Amniotic epithelial cell (primary cell): Measurements from ENCODE around the gene PTN.
"Not testable (repeated sequence)": the region's sequence is repeated elsewhere in the genome, so short reads cannot be mapped to it uniquely, and the experiment has no call there.

Experiments
- DNase-seq: peaks from one replicate; pipeline ENCODE4 v3.0.0-alpha.2; 2010; ENCODE audit warnings: low read depth

PTN gene

DNA sequence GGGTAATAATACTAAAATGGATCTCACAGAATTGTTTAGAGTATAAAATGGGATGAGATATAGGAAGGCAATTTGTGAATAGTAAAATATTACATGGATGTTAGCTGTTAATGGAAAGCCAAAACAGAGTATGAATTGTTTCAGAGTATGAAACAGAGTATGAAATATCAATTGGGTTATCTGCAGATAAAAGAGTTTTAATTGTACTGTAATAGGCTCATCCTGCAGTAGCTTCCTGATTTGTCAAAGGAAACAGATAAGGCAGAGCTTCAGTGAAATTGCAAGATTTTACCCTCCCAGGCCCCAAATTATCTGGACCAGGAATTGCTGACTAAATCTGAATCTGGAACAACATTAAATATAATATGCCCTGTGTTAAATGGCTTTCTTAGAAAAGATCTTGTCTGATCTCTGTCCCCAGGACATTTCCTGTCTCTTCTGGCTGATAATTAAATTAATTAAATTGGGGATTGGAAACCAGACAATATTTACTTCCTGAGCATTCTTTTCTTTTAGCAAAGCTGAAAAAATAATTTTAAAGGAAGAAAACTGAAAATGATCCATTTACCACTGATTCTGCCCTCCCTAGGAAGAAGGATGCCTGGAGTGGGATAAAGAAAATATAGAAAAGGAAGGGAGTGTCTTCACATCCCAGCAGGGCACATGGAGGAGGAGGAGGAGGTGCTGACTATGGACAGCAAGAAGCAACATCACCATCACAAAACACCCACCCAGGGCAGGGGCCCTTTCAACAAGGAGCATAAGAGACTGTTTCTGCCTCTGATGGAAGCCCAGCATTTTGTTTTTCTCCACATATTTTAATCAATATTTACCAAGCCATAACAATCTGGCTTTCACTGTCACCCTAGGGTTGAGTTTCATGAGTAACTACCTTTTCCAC, 18.5 kb downstream of the PTN start:
- no peak for DNase-seq

DNA sequence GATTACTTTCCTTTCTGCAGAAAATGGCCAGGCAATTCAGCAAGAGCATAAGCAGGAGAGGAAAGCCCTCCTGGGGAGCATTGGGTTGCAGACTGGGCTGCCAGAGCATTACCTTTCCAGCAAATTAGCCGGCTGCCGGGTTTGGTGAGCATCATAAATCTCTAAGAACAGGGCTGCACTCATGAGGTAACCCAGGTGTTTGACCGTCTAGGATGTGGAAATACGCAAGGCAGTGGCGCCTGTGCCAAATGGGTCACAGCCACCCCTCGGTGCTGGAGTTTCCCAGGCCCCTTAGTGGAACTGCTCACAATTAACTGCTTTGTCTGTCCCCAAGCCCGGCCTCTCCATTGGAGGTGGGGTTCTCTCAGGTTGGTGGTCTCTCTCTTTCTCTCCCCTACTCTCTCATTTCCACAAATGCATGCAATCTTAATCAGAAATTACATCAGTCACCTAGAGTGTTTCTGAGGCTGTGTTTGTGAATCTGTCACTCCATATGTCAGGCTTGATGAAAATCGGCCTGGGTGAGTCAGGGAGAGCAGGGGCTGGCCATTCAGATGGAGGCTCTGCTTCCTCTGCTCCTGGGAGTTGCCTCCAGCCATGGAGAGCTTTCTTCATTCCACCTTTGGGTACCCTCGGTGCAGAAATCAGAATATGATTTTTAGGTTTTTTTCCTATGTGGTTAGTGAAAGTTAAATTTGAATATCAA, 26.7 kb downstream of the PTN start:
- DNase-seq: no peak

DNA sequence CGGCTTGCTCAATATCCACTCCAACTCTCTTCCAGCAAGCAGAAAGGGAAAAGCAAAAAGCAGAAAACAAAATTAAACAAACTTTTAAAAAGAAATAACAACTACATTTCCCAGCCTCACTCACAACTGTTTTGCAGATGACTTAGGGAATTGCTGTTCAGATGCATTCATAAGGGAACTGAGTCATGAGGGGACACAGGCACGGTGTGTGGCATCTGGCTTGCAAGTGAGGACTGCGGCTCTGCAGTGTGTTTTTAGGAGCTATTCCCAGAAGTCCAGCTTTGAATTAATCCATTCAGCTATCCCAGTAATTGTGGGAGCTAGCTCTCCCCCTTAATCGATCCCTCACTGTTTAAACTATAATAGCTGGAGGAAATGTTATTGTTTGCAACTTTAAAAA, 30.3 kb downstream of the PTN start:
- DNase-seq: no peak

DNA sequence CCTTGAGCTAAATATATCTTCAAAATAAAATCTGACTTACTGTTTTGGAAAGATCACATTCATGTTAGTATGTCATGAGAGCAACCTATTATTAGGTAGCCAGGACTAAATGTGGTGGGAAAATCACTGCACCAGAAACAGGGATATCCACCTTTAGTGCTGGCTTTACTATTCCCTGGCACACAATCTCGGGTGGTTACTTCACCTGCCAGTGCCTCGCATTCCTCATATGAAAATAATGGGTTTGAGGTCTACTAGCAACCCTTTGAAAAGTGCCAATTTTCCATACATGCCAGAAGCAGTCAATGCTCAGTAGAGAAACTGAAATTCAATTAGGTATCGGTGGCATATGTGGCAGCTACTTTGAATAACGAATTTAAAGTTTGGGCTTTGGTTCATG, 36.8 kb downstream of the PTN start:
- DNase-seq: no peak

DNA sequence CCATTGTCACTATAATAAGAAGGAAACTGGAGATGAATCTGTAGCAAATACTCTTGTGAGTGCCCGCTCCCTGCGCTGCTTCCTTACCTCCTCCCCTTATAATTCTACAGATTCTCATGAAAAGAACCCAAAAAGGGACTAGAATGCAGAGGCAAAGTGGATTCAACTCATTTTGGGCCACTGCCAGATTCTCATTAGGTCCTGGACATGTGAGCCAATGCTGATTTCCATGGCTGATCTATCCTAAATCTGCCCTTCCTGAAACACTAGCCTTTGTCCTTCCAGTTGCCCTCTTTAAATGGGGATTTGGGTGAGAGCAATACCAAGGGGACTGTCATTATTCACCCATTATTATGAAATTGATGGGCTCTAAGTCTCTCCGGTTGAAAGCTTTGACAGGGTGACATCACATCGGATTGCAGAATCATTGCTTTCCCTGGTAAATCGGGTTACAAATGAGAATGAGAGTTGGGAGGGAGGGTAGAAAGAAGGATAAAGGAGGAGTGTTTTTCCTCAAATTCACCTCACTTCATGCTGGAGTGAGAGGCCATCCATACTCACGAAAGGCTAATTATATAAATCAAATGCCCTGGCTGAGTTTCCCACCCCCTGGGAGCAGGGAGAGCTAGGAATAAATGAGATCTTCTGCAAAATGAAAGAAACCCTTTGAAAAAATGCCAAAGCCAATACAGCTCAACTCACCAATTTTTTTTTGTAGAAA, 37.5 kb downstream of the PTN start:
- no peak for DNase-seq

DNA sequence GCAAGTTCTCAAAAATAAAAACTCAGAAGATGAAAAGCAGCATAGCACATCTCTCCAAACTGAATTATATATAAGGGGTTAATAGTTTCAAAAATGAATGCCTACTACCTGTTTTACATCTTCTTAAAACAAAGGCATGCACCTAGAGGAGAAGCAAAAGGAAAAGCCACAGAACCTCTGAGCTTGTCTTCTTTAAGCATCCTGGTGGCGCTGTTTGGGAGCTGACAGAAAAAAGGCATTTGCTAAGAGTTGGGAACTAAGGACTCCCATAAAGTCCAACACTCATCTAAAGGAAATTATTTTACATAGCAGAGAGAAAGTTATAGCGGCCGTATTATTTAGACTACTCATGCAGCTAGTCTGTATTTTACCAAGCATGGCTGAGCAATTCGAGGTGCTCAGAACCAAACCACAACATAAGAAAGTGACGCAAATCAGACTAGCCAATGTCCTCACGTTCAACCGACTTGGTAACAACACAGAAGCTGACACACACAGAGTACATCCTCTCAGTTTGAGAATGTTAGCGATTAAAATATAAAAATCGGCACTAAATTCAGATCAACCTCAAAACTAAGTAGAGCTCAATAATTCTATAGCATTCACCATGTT, 38.8 kb downstream of the PTN start:
- DNase-seq: peak; percentile 12

DNA sequence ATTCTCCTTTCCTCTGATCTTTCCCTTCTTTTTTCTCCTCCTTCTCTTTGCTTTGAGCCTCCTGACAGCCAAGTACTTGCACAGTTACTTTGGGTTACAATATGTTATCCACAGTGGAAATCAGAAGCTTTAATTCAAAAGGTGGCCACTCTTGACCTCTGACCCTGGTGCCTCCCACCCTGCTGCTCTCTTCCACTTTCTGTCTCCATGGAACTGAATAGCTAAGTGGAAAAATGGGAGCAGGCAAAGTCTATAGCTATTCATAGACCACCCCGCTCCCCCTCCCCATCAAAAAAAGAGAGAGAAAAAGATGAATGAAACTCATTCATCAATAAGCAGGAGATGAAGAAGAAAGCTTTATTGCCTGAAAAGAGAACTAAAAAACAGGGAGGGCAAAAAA, 39.4 kb downstream of the PTN start:
- DNase-seq: no peak

DNA sequence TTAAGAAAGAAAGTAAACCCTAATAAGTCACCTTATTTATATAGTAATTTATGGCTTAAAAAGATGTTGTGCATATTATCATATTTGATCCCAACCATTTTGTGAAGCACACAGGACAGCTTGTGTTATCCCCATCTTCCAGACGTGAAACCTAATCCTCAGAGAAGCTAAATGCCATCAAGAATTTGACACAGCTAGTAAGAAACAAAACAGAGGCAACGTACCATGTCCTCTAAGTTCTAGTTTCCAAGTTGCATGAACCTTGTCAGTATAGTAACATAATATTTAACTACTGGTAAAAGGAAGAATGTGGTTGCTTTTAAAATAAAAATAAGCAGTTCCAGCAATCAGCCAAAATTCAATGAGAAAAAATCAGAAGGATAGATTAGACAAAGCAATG, 41.5 kb downstream of the PTN start:
- DNase-seq: no peak

DNA sequence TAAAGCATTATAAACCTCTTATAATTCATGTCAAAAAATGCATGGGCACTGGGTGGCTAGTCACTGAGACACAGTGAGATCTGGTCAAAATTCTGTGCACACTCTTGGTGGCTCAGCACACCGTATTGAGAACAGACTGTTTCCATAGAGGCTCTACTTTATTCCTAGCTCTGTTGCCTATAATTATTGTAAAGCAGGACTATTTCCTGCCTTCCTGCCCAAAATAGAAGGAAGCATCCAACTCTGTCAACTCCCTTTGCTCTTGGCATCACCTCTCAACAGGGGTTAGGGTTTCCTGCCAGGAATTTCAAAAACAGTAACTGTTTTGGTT, 45.1 kb downstream of the PTN start:
- DNase-seq: no peak

DNA sequence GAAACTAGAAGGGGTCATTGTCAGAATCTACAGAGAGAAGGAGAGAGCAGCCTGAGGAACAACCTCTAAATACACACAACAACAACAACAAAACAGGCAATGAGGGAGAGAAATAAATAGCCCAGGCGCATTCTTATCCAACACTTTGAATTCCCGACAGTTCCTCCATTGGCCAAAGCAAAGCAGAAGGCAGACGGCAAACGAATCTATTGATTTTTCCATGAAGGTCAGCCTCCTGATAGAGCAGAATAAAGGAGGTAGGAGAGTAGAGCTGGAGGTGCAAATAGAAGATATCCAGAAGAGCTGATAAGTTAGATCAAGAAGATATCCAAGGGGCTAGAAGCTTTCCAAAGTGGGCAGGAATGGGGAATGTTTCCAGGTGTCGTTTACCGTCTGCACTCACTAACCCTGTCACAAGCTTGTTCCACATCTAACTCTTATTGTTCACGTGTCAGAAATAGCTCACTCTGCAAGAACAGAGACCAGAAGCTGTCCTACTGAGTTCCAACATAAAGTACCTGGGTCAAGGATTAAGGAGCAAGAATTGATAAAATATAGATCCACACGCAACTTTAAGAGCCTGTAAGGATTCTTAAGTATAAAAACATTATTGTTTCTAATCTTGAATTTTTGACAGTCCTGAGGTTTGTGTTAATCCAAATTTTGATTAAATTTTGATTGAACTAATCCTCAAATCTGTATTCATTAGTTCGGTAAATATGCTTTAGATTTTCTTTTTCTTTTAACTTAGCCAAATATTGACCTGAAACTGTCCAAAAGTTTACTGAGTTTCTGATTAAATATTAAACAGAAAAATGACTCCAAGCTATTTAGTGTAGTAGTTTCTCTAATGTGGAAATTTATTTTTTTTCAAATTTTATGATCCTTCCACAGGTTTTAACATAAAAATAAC, 45.7 kb downstream of the PTN start:
- DNase-seq: no peak

DNA sequence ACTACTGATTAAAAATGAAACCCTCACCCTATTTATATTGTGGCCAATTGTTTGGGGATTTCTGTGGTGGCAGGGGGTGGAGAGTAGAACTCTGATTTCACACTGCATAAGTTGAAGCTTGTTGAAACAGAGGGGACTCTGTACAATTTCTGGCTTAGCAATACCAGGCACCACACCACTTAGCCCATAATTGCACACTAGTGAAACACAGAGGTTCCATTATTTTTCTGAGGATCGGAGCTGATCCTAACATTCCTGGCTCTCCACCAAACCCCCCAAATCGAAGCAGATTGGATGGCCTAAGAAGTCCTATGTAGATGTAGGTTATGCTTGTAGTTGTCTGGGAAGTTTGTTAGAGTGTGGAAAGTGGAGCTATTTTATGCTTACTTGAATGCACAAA, 47.0 kb downstream of the PTN start:
- DNase-seq: no peak

DNA sequence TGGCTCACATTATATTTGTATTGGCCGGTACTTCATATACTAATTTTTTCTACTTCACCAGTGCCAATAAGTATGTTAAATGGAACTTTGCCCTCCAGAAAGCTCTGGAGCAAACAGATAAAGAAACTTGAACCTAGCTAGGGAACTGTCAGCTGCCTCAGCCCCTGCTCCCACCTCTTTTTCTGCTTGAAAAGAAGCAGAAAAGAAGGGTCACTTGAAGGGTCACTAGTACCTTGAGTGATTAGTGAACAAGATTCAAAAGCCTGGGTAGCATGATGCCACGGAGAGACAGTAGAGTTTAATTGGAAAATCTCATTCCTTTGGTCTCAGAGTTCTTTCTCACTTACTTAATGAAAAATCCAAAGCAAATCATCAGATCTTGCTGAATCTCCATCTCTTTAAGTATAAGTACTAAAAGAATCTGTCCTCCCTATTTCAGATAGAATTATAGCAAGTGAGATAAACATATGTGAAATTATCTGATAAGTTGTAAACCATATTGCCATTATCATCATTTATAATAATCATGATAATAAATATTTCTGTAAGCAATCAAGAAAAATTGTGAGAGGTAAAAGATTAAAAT, 47.7 kb downstream of the PTN start:
- DNase-seq: peak; percentile 26

DNA sequence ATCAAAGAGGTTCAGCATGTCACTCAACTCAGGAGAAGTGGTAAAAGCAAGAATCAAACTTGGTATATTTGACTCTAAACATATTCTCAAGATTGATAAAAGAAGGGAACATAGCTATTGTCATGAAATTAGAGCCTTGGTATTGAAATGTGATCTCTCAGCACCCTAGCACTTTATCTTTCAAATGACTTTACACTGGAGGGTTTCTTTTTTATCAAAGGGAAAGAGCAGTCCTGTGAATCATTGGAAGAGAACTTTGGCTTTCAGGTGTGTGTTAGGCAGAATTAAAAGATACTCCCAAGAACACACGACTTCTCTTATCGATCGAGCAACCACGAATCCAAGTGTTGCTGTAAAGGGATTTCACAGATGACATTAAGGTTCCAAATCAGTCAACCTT, 54.4 kb downstream of the PTN start:
- no peak for DNase-seq

DNA sequence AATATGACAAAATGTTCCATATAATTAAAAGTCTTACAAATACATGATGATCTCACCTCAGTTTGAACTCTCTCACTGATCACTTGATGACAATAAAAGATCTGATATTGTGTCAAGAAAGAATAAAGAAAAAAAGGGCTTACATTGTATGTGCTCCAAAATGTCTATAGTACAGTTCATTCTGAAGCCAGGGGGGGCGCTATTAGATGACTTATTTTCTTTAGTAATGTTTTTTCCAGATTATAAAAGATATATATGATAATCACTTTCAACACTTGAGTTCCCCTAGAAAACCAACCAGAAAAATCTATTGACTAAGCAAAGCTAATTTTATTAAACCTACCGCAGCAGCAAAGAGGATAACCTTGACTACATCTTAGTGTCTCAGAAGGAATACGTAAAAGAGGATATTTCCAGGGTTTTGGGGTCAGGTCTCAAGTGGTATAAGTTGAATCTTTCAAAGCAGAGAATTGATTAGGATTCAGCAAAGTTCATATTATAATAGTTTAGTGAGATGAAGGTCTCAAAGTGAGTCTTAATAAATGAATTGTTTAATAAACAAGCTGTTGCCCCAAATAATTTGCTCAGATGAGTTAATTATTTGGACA, 55.8 kb downstream of the PTN start:
- DNase-seq: peak; percentile 7

DNA sequence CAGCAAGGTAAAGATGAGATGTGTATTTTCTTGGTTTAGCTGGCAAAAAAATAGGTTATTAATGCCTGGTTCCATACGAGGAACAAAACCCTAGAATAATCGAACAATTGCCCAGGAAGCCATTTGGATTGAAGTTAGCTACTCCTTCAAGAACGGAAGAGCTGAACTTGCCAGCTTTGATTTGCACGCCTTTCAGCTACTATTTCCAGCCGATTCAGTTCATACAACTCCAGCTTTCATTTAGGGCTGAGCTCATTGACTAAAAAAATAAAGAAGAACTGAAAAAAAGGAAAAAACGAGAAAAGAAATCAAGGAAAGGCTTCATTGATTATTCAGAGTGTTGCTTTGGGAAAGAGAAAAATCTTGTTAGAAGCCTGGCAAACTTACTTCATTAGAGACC, 60.4 kb downstream of the PTN start:
- no peak for DNase-seq

DNA sequence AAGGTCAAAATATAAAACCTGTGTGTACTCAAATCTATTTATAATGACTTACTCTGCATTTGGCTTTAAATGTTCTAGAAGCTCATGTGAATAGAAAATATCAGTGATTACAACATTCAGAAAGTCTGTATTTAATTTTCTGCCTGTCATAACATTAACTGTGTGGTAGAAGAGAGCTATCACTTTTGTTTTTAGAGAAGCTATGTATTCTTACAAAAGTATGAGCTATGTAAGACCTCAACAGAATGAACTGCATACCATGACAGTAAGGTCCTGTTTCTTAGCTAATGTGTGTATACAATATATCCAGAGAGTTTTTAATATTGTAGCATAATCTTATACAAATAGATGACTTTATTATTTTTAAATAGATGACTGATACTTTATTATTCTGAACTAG, 61.5 kb downstream of the PTN start:
- DNase-seq: peak; percentile 23

DNA sequence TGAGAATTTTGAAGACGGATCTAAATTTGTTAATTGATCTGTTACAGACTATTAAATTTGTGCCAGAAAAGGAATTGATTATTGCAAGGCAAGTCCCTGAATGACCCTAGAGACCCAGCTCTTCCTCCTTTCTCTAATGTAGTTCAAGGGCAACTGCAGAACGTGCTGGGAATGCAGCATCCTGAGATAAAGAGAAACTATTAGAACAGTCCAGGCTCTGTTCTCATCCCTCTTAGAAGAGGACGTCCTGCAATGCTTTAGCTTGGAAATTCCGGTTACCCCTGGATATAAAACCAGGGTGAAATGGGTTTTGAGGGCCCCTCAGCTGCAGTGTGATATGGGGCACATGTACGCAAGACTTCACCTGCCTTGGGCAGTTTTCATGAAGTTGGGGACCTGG, 67.3 kb downstream of the PTN start:
- DNase-seq: no peak

DNA sequence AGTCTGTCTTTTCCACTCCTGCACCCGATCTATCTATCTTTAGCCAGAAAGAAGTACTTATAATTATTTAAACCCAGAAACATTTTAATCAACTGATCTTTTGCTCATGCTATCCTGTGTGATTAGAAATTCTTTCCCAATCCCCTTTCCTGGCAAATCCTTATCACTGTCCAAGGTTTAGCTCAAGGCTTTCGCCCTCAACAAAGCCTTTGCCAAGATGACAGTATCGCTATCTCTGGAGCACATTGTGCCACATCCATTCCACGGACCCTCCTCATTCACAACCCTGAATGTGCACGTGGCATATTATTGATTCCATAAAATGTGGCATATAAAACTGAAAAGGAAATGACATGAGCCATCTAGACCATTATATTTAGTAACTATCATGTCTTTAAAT, 71.3 kb downstream of the PTN start:
- DNase-seq: peak; percentile 24

DNA sequence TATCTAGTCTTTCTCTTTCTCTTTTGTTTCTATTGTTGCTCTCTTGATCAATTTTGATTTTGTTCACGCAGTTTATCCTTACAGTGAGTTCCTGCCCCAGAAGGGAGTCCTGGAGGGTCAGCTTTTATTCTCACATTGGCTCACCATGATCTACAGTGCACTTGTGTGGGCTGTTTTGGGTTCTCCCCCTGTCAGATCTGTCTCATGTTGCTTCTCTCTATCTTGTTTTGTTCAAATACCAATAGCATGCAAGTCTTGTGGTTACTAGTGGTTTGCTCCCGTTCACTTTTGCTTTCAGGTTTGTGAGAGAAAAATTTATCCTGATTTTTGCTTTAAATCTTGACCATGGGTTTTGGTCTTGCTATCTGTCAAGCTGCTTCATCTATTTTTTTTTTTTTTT, 74.3 kb downstream of the PTN start:
- no peak for DNase-seq

DNA sequence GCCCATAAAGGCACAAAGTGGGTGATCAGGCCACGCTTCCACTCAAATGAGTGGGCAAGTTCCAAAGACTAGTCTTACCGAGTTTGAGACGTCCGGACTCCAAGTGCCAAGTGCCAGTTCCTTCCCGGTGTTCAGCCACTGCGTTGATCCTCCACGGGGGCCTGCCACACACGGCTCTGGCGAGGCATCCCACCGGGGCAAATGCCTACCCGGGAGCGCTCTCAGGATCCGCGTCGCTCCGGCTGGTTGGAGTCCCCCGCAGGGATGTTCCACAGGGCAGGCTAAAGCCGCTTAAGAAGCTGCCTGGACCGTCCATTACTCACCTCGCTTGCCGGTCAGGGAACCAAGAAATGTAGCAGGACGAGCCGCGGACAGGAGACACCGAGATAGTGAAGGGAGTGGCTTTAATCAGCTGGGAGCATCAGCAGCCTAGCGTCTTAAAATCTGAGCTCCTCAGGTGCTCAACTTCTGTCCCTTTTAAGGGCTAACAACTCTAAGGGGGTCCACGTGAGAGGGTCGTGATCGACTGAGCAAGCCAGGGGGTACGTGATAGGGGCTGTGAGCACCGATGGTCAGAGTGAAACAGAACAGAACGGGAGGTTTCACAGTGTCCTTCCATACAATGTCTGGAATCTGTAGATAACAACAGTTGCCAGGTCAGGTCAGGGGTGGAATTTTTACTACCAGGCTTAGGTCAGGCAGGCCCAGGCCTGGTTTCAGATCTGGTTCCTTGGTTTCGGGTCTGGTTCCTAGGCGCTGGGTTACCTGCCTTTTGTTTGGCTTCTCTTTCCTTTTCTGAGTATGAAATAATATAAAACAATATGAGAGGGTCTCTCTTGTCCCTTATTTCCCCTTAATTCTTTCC, 75.3 kb downstream of the PTN start:
- not testable (repeated sequence) for DNase-seq
